PC-9 (cell line): Measurements from ENCODE around the gene ARHGAP32. TPM values are rescaled to one million over a fixed set of nuclear protein-coding genes. Genes with fewer than 3 reads are reported as not detected.

Source experiments
- BruUV-seq: library from RNA; stranded (reverse); fragments of 400-500 nt; replicated peaks from 2 replicates; lab custom pipeline; 2021; lab: Mats Ljungman, UMichigan
- CTCF ChIA-PET: fragments of 300-600 bp; sonication (Branson Sonifier 250); formaldehyde crosslinking; loops from one replicate; lab custom pipeline; 2022; ENCODE audit warnings: antibody characterized with exemption; lab: Charles Lee
- POLR2A ChIA-PET: fragments of 300-600 bp; sonication (Branson Sonifier 250); formaldehyde crosslinking; loops from one replicate; lab custom pipeline; 2022; ENCODE audit warnings: antibody characterized with exemption; ENCODE audit not compliant: unreplicated experiment; lab: Charles Lee
- DNase-seq, 2 experiments: peaks; one replicate each; pipeline versions ENCODE4 v3.0.0 to v3.0.0-alpha.2; 2015 to 2022; ENCODE audit warnings: mixed read lengths in 1 of 2
- H2AFZ ChIP-seq: fragments of 200-600 bp; sonication (generic); 2 replicates; pipeline ENCODE4 v1.8.1; 2017; ENCODE audit warnings: antibody characterized with exemption
- H3F3A ChIP-seq: fragments of 200-600 bp; sonication (generic); 2 replicates; pipeline ENCODE4 v1.8.1; 2017; ENCODE audit warnings: antibody characterized with exemption, mild to moderate bottlenecking, low read depth; ENCODE audit not compliant: insufficient read depth
- H3K27ac ChIP-seq: fragments of 200-600 bp; sonication (generic); 2 replicates; pipeline ENCODE4 v1.6.1; 2016; ENCODE audit warnings: mixed run types
- H3K27me3 ChIP-seq: fragments of 200-600 bp; sonication (generic); 2 replicates; pipeline ENCODE4 v1.6.1; 2016; ENCODE audit warnings: low read depth, mixed run types; ENCODE audit not compliant: insufficient read depth
- H3K36me3 ChIP-seq: fragments of 200-600 bp; sonication (generic); 2 replicates; pipeline ENCODE4 v1.6.1; 2016; ENCODE audit warnings: low read depth, mixed run types
- H3K4me1 ChIP-seq: fragments of 200-600 bp; sonication (generic); replicated peaks from 2 replicates; pipeline ENCODE4 v1.6.1; 2016; ENCODE audit warnings: mixed run types; ENCODE audit not compliant: insufficient read depth
- H3K4me2 ChIP-seq: fragments of 200-600 bp; sonication (generic); 2 replicates; pipeline ENCODE4 v1.6.1; 2017; ENCODE audit warnings: mixed run types
- H3K4me3 ChIP-seq: fragments of 200-600 bp; sonication (generic); 2 replicates; pipeline ENCODE4 v1.6.1; 2016; ENCODE audit warnings: mixed run types
- H3K79me2 ChIP-seq: fragments of 200-600 bp; sonication (generic); 2 replicates; pipeline ENCODE4 v1.6.1; 2017; ENCODE audit warnings: low read depth, mixed run types
- H3K9me2 ChIP-seq: fragments of 200-600 bp; sonication (generic); 2 replicates; pipeline ENCODE4 v1.8.1; 2017; ENCODE audit warnings: mild to moderate bottlenecking; ENCODE audit not compliant: insufficient read depth
- H3K9me3 ChIP-seq: fragments of 200-600 bp; sonication (generic); 2 replicates; pipeline ENCODE4 v1.8.1; 2016; ENCODE audit warnings: low read depth; ENCODE audit not compliant: insufficient read depth
- H4K20me1 ChIP-seq: fragments of 200-600 bp; sonication (generic); 2 replicates; pipeline ENCODE4 v1.8.1; 2017; ENCODE audit not compliant: insufficient read depth
- CTCF ChIP-seq: fragments of 200-600 bp; sonication (generic); conservative IDR thresholded peaks from 2 replicates; pipeline ENCODE4 v1.6.1; 2017; ENCODE audit warnings: mixed run types, antibody characterized with exemption, mild to moderate bottlenecking, moderate library complexity
- EZH2 ChIP-seq: fragments of 200-600 bp; sonication (generic); IDR thresholded peaks from 2 replicates; pipeline ENCODE4 v1.8.0; 2017; ENCODE audit warnings: antibody characterized with exemption, low read depth
- intact Hi-C: fragments of 100-400 bp; cut with micrococcal nuclease; formaldehyde crosslinking; loops from one replicate; pipeline ENCODE4 v1.10.0; 2022; ENCODE audit not compliant: unreplicated experiment
- total RNA-seq: library from RNA; stranded (reverse); gene quantifications from 2 replicates; pipeline ENCODE4 v1.2.3, GENCODE V29; 2021

Gene ARHGAP32
- total RNA-seq, 1 experiment from 2014 or later: 35.1 TPM

GRCh38 chr11:128957202-128957482, 235.0 kb downstream of the ARHGAP32 start:
- no TSS peak for BruUV-seq
- POLR2A ChIA-PET: no interaction called here
- H3K79me2 ChIP-seq: no peaks in the 10 kb centered on the region
- H4K20me1 ChIP-seq: no peaks in the 10 kb centered on the region
- H3K27me3 ChIP-seq: no peaks in the 10 kb centered on the region
- H3K4me1 ChIP-seq: no peaks in the 10 kb centered on the region
- no peak for DNase-seq
- no peaks in the 10 kb centered on the region for H3K9me3 ChIP-seq
- intact Hi-C loops: loop anchor here (5.0 kb wide), 3 partner anchors 325 to 925 kb away; no protein-coding TSS in a partner anchor
- no peaks in the 10 kb centered on the region for H3K36me3 ChIP-seq
- CTCF ChIA-PET: interaction anchor here (0.6 to 1.5 kb wide), 4 partner anchors 65 to 158 kb away, joined by 3 to 29 read pairs (median 6); no protein-coding TSS in a partner anchor
- no peak overlapping the region for H2AFZ ChIP-seq
- no peak overlapping the region for H3K4me3 ChIP-seq
- no peak overlapping the region for H3K27ac ChIP-seq
- no peak overlapping the region for H3K4me2 ChIP-seq
- TF ChIP-seq CTCF (no peak), EZH2 (no peak)
- no peaks in the 10 kb centered on the region for H3K9me2 ChIP-seq
- H3F3A ChIP-seq: no peaks in the 10 kb centered on the region

GRCh38 chr11:128956401-128957201, 235.5 kb downstream of the ARHGAP32 start:
- BruUV-seq: no TSS peak
- ChIA-PET POLR2A (no interaction called here), CTCF (interaction anchor here (0.6 to 1.5 kb wide), 11 partner anchors 23 to 325 kb away, joined by 3 to 29 read pairs (median 3); no protein-coding TSS in a partner anchor)
- Histone ChIP-seq H3K9me2 (no peaks in the 10 kb centered on the region), H4K20me1 (no peaks in the 10 kb centered on the region), H3K27me3 (no peaks in the 10 kb centered on the region), H3K4me2 (no peak overlapping the region), H3K4me3 (no peak overlapping the region), H2AFZ (no peak overlapping the region), H3K4me1 (no peaks in the 10 kb centered on the region), H3K79me2 (no peaks in the 10 kb centered on the region), H3K27ac (no peak overlapping the region), H3K9me3 (no peaks in the 10 kb centered on the region), H3F3A (no peaks in the 10 kb centered on the region), H3K36me3 (no peaks in the 10 kb centered on the region)
- intact Hi-C loops: loop anchor here (1.0 to 5.0 kb wide), 5 partner anchors 72 to 924 kb away; no protein-coding TSS in a partner anchor
- peak; percentile 50 to 69 for DNase-seq
- TF ChIP-seq EZH2: no peak
- peak; percentile 82 for TF ChIP-seq CTCF

GRCh38 chr11:128955636-128956035, 236.5 kb downstream of the ARHGAP32 start:
- TF ChIP-seq CTCF (no peak), EZH2 (no peak)
- Histone ChIP-seq H3K4me1 (no peaks in the 10 kb centered on the region), H3K79me2 (no peaks in the 10 kb centered on the region), H3K9me2 (no peaks in the 10 kb centered on the region), H3K27me3 (no peaks in the 10 kb centered on the region), H3F3A (no peaks in the 10 kb centered on the region), H3K4me2 (no peak overlapping the region), H4K20me1 (no peaks in the 10 kb centered on the region), H3K9me3 (no peaks in the 10 kb centered on the region), H3K27ac (no peak overlapping the region), H3K36me3 (no peaks in the 10 kb centered on the region), H3K4me3 (no peak overlapping the region), H2AFZ (no peak overlapping the region)
- CTCF ChIA-PET: interaction anchor here (0.7 to 1.4 kb wide), 2 partner anchors 67 to 107 kb away, joined by 3 read pairs; no protein-coding TSS in a partner anchor
- BruUV-seq: no TSS peak
- POLR2A ChIA-PET: no interaction called here
- intact Hi-C loops: loop anchor here (1.0 to 5.0 kb wide), 5 partner anchors 71 to 923 kb away; no protein-coding TSS in a partner anchor
- DNase-seq: no peak
